HepG2 (cell line): ENCODE results near the gene MIDN. TPM values are rescaled to one million over a fixed set of nuclear protein-coding genes. Genes with fewer than 3 reads are reported as not detected.

Experiments used
- AGO2 ChIP-seq: fragments of 200-400 bp; formaldehyde crosslinking; optimal IDR thresholded peaks from 2 replicates; pipeline ENCODE3; 2017; ENCODE audit warnings: mild to moderate bottlenecking, low read depth, low read length, moderate library complexity
- FOXK1 ChIP-seq: sonication (generic); formaldehyde crosslinking; IDR thresholded peaks from 2 replicates; pipeline ENCODE4 v1.4.0; 2020; ENCODE audit warnings: low read depth, missing genetic modification reagents, borderline replicate concordance
- GZF1 ChIP-seq: sonication (generic); formaldehyde crosslinking; IDR thresholded peaks from 2 replicates; pipeline ENCODE4 v1.5.1; 2020; ENCODE audit warnings: mild to moderate bottlenecking, missing genetic modification reagents
- HCFC1 ChIP-seq: fragments of 150-350 bp; IDR thresholded peaks from 2 replicates; pipeline ENCODE4 v1.6.1; 2014; ENCODE audit warnings: low read depth, low read length
- KAT8 ChIP-seq: IDR thresholded peaks from 2 replicates; pipeline ENCODE4 v1.6.1; 2016; ENCODE audit warnings: missing genetic modification reagents, missing compliant biosample characterization
- KDM4B ChIP-seq: sonication (generic); formaldehyde crosslinking; IDR thresholded peaks from 2 replicates; pipeline ENCODE4 v1.4.0; 2020; ENCODE audit warnings: missing genetic modification reagents
- NFKB2 ChIP-seq: sonication (generic); formaldehyde crosslinking; IDR thresholded peaks from 2 replicates; pipeline ENCODE4 v1.4.0; 2020; ENCODE audit warnings: missing genetic modification reagents, borderline replicate concordance
- PRPF4 ChIP-seq: fragments of 200-400 bp; formaldehyde crosslinking; IDR thresholded peaks from 2 replicates; pipeline ENCODE4 v1.6.1; 2016; ENCODE audit warnings: low read length, low read depth; ENCODE audit not compliant: poor library complexity, severe bottlenecking
- SIN3B ChIP-seq: fragments of 150-350 bp; IDR thresholded peaks from 2 replicates; pipeline ENCODE4 v1.6.1; 2014; ENCODE audit warnings: low read length
- ZFAT ChIP-seq: sonication (generic); formaldehyde crosslinking; conservative IDR thresholded peaks from 2 replicates; pipeline ENCODE4 v1.8.1; 2023; ENCODE audit warnings: missing genetic modification reagents, inconsistent platforms
- ZFP90 ChIP-seq: sonication (generic); formaldehyde crosslinking; IDR thresholded peaks from 2 replicates; pipeline ENCODE4 v1.8.0; 2022; ENCODE audit warnings: missing genetic modification reagents, mild to moderate bottlenecking, inconsistent platforms, borderline replicate concordance
- ZNF615 ChIP-seq: sonication (generic); formaldehyde crosslinking; IDR thresholded peaks from 2 replicates; pipeline ENCODE4 v1.5.0; 2020; ENCODE audit warnings: mild to moderate bottlenecking, missing genetic modification reagents, borderline replicate concordance
- ZSCAN31 ChIP-seq: sonication (generic); formaldehyde crosslinking; IDR thresholded peaks from 2 replicates; pipeline ENCODE4 v1.5.0; 2020; ENCODE audit warnings: low read depth, mild to moderate bottlenecking, missing genetic modification reagents
- polyA plus RNA-seq, 8 experiments: library from polyadenylated mRNA; depleted of rRNA in 3 of 8; stranded (reverse) in 7 of 8; unstranded in 1 of 8; fragments of >200 nt; fragmentation: Illumina TruSeq in 4 of 8; extraction: Trizol in 4 of 8; gene quantifications; 2 replicates each; pipeline versions ENCODE4 v1.2.1 to v1.2.3, GENCODE V29; 2011 to 2016; ENCODE audit warnings: low read depth in 4 of 8, missing spikeins in 1 of 8, mixed read lengths in 1 of 8; ENCODE audit not compliant: insufficient read depth in 1 of 8
- total RNA-seq, 5 experiments: library from RNA; depleted of rRNA; stranded (reverse); fragments of >200 nt; fragmentation: Illumina TruSeq; extraction: Trizol; gene quantifications; 2 replicates each; pipeline ENCODE4 v1.2.3, GENCODE V29; 2016; ENCODE audit warnings: low read depth in 1 of 5
- TF ChIP-seq, protein P1 (sequence below): sonication (generic); formaldehyde crosslinking; conservative IDR thresholded peaks from 2 replicates; pipeline ENCODE4 v1.4.0; 2020; ENCODE audit warnings: missing genetic modification reagents
- TF ChIP-seq, protein P2 (sequence below): sonication (generic); formaldehyde crosslinking; IDR thresholded peaks from 2 replicates; pipeline ENCODE4 v1.4.0; 2020; ENCODE audit warnings: mild to moderate bottlenecking, missing genetic modification reagents, borderline replicate concordance
- TF ChIP-seq, protein P3 (sequence below), 2 experiments: sonication (generic) in 1 of 2; formaldehyde crosslinking in 1 of 2; IDR thresholded peaks; 2 replicates each; pipeline versions ENCODE4 v1.4.0 to v1.6.1; 2018 to 2020; ENCODE audit warnings: missing genetic modification reagents in 2 of 2, borderline replicate concordance in 1 of 2, low read depth in 1 of 2, mild to moderate bottlenecking in 1 of 2, missing biosample characterization in 1 of 2
- TF ChIP-seq, protein P4 (sequence below): sonication (generic); formaldehyde crosslinking; IDR thresholded peaks from 2 replicates; pipeline ENCODE4 v1.4.0; 2020; ENCODE audit warnings: mild to moderate bottlenecking, missing genetic modification reagents
- TF ChIP-seq, protein P5 (sequence below): sonication (generic); formaldehyde crosslinking; IDR thresholded peaks from 2 replicates; pipeline ENCODE4 v1.4.0; 2020; ENCODE audit warnings: missing genetic modification reagents

The MIDN gene
- total and polyA plus RNA-seq, 2 of the 13 experiments (the other 11 are each of a cell fraction or from before 2014, with no cell fraction given) = 8.4 to 18.0 TPM

DNA sequence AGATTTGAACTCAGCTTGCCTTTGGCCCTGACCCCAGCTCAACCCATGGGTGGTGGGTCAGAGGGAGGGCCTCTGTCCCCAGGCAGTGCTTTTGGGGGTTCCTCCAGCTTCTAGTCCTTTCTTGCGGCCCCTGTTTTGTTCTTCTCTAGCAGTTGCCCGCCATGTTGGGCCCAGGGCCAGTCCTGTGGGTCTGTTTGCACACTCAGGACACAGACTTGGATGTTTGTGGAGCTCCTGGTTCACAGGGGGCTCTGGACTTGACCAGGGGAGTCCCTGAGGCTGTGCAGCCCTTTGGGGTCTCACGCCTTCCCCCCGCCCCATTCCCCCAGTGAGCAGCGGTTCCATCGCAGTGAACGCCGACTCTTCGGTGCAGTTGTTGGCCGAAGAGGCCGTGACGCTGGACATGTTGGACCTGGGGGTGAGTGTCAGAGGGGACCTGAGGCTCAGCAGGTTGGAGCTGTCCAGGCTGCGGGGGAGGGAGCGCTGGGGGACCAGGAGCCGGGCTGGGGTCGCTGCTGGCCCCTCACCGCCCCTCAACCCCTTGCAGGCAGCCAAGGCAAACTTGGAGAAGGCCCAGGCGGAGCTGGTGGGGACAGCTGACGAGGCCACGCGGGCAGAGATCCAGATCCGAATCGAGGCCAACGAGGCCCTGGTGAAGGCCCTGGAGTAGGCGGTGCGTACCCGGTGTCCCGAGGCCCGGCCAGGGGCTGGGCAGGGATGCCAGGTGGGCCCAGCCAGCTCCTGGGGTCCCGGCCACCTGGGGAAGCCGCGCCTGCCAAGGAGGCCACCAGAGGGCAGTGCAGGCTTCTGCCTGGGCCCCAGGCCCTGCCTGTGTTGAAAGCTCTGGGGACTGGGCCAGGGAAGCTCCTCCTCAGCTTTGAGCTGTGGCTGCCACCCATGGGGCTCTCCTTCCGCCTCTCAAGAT lies 4.4 kb upstream of the MIDN start (continued):
- TF ChIP-seq, protein P1, sequence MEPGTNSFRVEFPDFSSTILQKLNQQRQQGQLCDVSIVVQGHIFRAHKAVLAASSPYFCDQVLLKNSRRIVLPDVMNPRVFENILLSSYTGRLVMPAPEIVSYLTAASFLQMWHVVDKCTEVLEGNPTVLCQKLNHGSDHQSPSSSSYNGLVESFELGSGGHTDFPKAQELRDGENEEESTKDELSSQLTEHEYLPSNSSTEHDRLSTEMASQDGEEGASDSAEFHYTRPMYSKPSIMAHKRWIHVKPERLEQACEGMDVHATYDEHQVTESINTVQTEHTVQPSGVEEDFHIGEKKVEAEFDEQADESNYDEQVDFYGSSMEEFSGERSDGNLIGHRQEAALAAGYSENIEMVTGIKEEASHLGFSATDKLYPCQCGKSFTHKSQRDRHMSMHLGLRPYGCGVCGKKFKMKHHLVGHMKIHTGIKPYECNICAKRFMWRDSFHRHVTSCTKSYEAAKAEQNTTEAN (CRISPR knock-in tag) = no peak
- TF ChIP-seq ZSCAN31 (CRISPR knock-in tag) (0 out of 2 replicates have a peak, but pooled peaks have one; percentile 7), ZNF615 (no peak), FOXK1 (no peak), GZF1 (peak; percentile 17; the same call in 1 of the 2 replicates), KDM4B (CRISPR knock-in tag) (peak; percentile 49; the same call in 1 of the 2 replicates), NFKB2 (CRISPR knock-in tag) (no peak), HCFC1 (no peak), AGO2 (peak; percentile 78), SIN3B (no peak), ZFP90 (0 out of 2 replicates have a peak, but pooled peaks have one; percentile 64), KAT8 (CRISPR knock-in tag) (no peak), PRPF4 (peak; percentile 79), ZFAT (CRISPR knock-in tag) (0 out of 2 replicates have a peak, but pooled peaks have one; percentile 29)
- TF ChIP-seq, protein P2, sequence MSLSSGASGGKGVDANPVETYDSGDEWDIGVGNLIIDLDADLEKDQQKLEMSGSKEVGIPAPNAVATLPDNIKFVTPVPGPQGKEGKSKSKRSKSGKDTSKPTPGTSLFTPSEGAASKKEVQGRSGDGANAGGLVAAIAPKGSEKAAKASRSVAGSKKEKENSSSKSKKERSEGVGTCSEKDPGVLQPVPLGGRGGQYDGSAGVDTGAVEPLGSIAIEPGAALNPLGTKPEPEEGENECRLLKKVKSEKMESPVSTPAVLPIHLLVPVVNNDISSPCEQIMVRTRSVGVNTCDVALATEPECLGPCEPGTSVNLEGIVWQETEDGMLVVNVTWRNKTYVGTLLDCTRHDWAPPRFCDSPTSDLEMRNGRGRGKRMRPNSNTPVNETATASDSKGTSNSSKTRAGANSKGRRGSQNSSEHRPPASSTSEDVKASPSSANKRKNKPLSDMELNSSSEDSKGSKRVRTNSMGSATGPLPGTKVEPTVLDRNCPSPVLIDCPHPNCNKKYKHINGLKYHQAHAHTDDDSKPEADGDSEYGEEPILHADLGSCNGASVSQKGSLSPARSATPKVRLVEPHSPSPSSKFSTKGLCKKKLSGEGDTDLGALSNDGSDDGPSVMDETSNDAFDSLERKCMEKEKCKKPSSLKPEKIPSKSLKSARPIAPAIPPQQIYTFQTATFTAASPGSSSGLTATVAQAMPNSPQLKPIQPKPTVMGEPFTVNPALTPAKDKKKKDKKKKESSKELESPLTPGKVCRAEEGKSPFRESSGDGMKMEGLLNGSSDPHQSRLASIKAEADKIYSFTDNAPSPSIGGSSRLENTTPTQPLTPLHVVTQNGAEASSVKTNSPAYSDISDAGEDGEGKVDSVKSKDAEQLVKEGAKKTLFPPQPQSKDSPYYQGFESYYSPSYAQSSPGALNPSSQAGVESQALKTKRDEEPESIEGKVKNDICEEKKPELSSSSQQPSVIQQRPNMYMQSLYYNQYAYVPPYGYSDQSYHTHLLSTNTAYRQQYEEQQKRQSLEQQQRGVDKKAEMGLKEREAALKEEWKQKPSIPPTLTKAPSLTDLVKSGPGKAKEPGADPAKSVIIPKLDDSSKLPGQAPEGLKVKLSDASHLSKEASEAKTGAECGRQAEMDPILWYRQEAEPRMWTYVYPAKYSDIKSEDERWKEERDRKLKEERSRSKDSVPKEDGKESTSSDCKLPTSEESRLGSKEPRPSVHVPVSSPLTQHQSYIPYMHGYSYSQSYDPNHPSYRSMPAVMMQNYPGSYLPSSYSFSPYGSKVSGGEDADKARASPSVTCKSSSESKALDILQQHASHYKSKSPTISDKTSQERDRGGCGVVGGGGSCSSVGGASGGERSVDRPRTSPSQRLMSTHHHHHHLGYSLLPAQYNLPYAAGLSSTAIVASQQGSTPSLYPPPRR (CRISPR knock-in tag) = peak; percentile 31; the same call in 1 of the 2 replicates
- TF ChIP-seq, protein P3, sequence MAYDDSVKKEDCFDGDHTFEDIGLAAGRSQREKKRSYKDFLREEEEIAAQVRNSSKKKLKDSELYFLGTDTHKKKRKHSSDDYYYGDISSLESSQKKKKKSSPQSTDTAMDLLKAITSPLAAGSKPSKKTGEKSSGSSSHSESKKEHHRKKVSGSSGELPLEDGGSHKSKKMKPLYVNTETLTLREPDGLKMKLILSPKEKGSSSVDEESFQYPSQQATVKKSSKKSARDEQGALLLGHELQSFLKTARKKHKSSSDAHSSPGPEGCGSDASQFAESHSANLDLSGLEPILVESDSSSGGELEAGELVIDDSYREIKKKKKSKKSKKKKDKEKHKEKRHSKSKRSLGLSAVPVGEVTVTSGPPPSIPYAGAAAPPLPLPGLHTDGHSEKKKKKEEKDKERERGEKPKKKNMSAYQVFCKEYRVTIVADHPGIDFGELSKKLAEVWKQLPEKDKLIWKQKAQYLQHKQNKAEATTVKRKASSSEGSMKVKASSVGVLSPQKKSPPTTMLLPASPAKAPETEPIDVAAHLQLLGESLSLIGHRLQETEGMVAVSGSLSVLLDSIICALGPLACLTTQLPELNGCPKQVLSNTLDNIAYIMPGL (CRISPR knock-in tag; IDR thresholded peaks at IDR 0.05; ENCODE audit: borderline replicate concordance in 1 of 2, low read depth in 1 of 2) = peak; percentile 59 to 84; a peak in 3 of 4 replicates
- TF ChIP-seq, protein P4, sequence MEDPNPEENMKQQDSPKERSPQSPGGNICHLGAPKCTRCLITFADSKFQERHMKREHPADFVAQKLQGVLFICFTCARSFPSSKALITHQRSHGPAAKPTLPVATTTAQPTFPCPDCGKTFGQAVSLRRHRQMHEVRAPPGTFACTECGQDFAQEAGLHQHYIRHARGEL = no peak
- TF ChIP-seq, protein P5, sequence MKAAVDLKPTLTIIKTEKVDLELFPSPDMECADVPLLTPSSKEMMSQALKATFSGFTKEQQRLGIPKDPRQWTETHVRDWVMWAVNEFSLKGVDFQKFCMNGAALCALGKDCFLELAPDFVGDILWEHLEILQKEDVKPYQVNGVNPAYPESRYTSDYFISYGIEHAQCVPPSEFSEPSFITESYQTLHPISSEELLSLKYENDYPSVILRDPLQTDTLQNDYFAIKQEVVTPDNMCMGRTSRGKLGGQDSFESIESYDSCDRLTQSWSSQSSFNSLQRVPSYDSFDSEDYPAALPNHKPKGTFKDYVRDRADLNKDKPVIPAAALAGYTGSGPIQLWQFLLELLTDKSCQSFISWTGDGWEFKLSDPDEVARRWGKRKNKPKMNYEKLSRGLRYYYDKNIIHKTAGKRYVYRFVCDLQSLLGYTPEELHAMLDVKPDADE (CRISPR knock-in tag) = no peak
